ENCODE measurements around the gene RNF141.

RNF141 gene, protein sequence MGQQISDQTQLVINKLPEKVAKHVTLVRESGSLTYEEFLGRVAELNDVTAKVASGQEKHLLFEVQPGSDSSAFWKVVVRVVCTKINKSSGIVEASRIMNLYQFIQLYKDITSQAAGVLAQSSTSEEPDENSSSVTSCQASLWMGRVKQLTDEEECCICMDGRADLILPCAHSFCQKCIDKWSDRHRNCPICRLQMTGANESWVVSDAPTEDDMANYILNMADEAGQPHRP

GRCh38 chr11:10540915-10541560, at the start of gene RNF141:
RNF141 (minus strand) TSS chr11:10541187; CDS start chr11:10534158, 7,029 bp downstream.
- DNase-seq (ENCODE audit: low read depth in 3 of 3): peak; percentile 91 to 99 (median 93)

- DNase-seq (ENCODE audit: low read depth in 3 of 3): no peak
These were observed 49.4 kb upstream of the RNF141 start for GRCh38 chr11:10590218-10590915.

DNA sequence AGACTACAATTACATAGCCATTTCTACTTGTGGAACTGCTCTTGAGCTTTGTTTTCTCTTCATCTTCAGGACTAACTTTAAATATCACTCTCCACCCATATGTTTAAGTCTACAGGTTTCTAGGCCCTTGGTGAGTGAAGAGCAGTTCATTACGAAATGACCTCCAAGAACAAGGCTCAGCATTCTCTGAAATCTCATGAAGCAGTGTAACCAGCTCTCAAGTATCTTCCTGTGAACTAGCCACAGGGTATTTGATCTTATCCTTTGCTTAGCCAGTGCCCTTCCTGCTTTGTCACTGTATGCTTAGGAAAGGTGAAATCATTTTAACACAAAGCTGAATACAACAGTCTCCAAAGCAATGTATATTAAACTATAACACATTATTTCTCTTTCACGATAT, 47.9 kb upstream of the RNF141 start:
- no peak for DNase-seq (ENCODE audit: low read depth in 3 of 3)

DNA sequence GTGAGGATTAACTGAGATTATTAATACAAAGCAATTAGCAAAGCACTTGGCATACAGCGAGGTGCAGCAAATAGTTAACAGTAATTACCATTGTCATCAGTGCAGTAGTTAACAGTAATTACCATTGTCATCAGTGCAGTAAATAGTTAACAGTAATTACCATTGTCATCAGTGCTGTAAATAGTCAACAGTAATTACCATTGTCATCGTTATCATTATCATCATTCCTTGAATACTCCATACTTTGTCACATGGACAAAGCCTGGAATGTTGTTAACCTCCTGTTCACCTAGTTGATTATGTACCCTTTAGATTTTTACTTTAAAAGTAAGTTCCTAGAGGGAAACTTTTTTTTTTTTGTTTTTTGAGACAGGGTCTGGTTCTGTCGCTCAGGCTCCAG, 47.0 kb upstream of the RNF141 start:
- DNase-seq (ENCODE audit: low read depth in 3 of 3): no peak

DNA sequence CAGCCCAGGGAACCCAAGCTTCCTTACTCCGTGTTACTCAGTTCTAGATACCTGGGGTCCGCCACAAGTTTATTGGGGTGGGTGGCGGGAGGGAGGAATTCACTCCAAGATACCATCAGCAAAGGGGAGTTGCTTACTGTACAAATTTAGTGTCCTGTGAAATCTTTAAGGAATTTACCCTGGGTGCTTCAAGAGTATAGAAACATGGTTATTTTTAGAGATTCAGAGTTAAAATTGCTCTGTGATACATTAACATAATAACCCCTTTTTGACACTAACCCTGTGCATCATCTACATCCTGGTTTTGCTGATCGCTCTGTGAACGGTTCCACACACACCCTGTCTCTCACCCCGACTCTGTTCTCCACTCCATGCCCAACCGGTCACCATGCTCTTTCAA, 46.4 kb upstream of the RNF141 start:
- DNase-seq (ENCODE audit: low read depth in 3 of 3): no peak

DNA sequence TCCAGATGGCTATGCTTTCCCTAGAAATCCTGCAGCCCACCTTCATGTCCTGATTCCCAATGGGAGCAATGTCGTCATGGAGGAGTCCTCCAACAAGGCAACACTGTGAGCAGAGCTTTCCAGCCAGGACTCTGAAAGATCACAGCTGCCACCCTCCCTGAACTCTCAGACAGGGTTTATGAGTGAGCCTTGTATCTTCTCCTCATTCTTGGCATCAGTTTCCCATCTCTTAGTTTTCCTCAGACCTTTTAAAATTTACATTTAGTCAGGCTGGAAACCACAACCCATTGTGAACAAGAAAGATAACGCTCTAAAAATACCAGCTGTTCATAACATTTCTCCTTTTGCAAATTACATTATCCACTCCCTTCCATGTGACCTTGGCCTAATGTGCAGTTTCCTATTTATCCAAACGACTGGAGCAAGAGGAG, 43.1 kb upstream of the RNF141 start:
- DNase-seq (ENCODE audit: low read depth in 3 of 3): no peak

GRCh38 chr11:10581481-10582019, 40.6 kb upstream of the RNF141 start:
- no peak for DNase-seq (ENCODE audit: low read depth in 3 of 3)

DNA sequence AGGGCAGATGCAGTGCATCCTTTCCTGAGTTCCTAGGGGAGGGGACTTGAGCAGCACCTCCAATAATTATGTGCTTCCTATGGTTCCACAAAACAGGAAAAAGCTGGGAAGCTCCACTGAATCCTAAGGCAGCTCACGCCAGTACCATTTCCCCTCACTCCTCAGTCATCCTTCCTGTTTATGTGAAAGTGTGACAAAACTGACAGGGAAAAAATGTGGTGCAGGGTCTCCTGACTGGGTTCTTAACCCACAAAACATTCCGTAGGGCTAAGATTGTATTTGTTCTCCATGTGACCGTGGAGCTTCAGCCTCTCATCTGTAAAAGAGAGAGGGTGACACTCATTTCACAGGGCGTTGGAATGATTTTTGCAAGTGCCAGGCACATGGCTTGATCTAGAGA, 39.6 kb upstream of the RNF141 start:
- DNase-seq (ENCODE audit: low read depth in 3 of 3): no peak

- DNase-seq (ENCODE audit: low read depth in 3 of 3): no peak
These were observed 38.7 kb upstream of the RNF141 start for GRCh38 chr11:10579700-10580099.

DNA sequence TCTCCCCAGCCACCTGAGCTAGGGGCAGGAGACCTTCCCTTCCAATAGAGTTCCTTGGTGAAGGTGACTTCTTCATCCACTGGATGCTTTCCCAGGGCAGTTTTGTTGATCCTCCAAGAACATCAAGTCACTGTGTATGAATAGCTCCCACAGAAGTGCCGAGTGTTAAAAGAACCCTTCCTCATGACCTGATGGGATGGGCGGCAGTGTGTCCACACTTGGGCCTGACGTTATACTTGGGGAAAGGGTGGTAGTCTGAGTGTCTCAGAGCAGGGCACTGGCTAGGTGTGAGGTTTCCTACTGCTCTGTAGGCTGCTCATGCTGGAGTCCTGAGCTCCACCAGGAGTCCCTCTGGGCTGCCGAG, 35.0 kb upstream of the RNF141 start:
- no peak for DNase-seq (ENCODE audit: low read depth in 3 of 3)

DNA sequence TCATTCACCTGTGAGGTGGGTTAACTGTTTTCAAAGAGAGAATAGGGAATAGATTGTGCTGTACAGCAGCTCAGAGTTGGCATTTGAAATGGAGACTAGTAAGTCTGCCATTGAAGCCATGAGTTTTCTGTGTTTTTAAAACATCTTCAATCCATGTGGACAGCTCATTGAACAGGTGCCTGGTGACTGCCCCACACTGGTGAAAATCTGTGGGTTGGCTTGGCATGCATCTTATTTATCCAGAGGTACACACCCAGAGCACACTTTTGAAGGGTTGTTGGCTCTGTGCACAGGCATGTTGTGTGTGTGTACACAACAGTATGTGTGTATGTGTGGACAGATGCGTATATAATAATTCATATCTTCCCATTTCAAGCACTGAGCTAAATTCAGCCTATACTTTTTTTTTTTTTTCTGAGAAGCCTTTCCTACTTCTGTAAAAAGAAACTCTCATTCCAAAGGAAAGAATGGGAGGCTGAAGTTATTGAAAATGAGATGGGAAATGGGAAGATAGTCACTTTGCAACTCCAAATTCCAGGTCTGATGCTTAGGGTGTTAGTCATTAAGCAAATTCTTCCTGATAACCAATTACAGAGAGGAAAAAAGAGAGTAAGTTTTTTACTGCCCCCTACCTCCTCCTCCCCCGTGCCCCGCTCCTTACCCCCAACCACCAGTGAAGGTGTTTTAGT, 34.5 kb upstream of the RNF141 start:
- DNase-seq (ENCODE audit: low read depth in 3 of 3): no peak

DNA sequence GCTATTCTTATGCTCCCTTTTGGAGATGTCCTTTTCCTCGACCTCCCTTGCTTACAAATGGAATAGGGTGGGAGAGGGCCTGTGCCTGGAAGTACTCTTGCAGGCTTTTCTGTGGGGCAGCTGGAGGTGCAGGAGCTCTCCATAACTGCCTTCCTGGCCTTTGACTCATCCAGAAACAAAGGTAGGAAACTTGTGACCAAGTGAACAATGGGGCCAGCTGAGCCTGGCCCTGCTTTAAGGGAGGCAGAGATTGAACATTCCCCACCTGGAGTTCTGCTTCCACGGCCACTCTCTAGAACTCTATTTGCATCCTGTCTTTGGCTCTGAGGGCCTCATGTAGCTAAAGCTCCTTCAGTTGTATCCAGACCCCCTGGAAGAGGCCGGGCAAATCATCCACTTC, 32.6 kb upstream of the RNF141 start:
- no peak for DNase-seq (ENCODE audit: low read depth in 3 of 3)

GRCh38 chr11:10573028-10573427, 32.0 kb upstream of the RNF141 start:
- no peak for DNase-seq (ENCODE audit: low read depth in 3 of 3)

- no peak for DNase-seq (ENCODE audit: low read depth in 3 of 3)
These were observed 31.5 kb upstream of the RNF141 start for GRCh38 chr11:10572533-10572932.

DNA sequence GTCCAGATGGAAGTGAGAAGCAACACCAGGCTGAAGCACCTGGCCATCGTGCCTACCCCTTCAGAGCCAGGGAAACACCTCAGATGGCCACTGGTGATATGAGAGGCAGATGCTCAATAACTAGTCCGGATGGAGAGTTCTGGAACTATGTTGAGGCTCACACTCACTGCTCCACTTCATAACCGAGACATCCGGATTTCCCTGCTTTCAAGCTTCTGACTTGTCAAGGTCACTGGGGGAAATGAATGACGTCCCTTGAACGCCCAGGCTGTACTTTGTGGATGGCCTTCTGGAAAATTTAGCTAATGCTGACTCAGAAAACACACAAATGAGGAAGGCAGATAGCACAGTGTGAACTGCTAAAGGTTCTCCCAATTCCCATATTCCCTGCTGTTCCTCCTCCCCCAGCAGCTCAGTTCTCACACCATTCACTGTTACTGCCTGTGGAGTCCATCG, 27.5 kb upstream of the RNF141 start, which contains the start of gene LYVE1:
Gene LYVE1, minus strand, starts transcription at position 180 of the 456 bp plus-strand sequence. Its CDS starts 133 bp downstream, at position 47.
- no peak for DNase-seq (ENCODE audit: low read depth in 3 of 3)

- no peak for DNase-seq (ENCODE audit: low read depth in 3 of 3)
These were observed 26.5 kb upstream of the RNF141 start for GRCh38 chr11:10567446-10567845.

DNA sequence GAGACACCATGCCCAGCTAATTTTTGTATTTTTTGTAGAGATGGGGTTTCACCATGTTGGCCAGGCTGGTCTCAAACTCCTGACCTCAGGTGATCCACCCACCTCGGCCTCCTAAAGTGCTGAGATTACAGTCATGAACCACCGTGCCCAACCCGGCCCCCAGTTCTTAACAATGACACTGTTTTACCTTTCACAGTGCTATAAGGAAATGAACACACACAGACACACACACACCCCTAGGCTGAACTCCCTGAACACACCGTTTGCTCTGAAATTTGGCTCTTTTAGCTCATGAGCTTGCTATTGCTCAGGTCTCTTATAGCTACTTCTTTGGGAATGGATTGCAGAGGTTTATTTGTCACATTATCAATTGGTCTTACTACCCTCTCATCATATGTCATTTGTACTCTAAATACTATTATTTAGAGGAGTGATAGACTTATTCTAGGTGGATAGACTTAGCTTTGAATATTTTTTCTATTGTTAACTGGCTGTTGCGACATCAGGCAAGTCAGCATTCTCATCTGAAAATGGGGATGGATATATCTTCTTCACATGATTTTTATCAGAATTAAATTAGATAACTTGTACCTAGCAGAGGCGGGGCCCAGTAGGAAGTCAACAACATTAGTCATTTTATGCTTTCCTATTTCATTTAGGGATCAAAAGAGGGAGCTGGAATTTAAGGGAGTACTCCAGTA, 25.4 kb upstream of the RNF141 start:
- no peak for DNase-seq (ENCODE audit: low read depth in 3 of 3)

DNA sequence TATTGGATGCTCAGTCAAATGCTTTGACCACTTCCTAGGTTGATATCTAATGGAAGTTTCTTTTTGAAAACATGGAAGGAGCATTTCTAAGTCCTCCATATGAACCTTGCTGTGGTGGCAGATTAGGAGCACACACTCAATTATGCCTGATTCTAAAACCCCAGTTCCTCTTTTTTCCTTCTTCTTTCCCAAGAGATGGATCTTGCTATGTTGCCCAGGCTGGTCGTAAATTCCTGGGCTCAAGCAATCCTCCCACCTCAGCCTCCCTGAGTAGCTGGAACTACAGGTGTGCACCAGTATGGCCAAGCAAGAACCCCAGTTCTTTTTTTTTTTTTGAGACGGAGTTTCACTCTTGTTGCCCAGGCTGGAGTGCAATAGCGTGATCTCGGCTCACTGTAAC, 24.5 kb upstream of the RNF141 start:
- no peak for DNase-seq (ENCODE audit: low read depth in 3 of 3)

GRCh38 chr11:10564696-10565318, 23.8 kb upstream of the RNF141 start:
- no peak for DNase-seq (ENCODE audit: low read depth in 3 of 3)

GRCh38 chr11:10564030-10564429, 23.0 kb upstream of the RNF141 start:
- no peak for DNase-seq (ENCODE audit: low read depth in 3 of 3)

GRCh38 chr11:10561947-10562346, 21.0 kb upstream of the RNF141 start:
- DNase-seq (ENCODE audit: low read depth in 3 of 3): no peak

Data from stimulated activated CD4-positive, alpha-beta T cell treated with anti-CD3 and anti-CD28 coated beads, TNF-alpha, amount 100 ng/mL, for 48 hours (primary cell).